ENCODE results near the gene ARTN. TPM values are rescaled to one million over a fixed set of nuclear protein-coding genes. Genes with fewer than 3 reads are reported as not detected.

Gene ARTN
- total and polyA plus RNA-seq, 9 of the 15 experiments (the other 6 are each of a cell fraction or from before 2014, with no cell fraction given) = 0.06 to 0.38 TPM; not detected in 7

DNA sequence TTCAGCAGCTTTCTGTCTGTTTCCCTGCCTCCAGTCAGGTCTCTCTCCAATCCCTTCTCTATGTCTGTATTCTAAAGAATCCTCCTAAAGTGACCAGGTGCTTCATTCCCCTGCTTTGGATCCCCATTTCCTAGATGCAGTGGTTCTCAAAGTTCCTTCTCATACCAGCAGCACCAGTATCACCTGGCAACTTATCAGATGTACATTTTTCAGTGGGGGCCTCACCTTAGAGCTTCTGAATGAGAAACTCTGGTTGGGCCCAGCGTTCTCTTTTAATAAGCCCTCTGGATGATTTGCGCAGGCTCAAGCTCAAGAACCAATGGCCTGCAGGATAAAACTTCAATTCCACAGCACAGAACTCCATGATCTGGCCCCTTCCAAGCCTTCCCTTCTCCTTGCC lies 25.4 kb upstream of the ARTN start:
- Histone ChIP-seq H3K4me1 (replicated peaks in 1 of 2; ENCODE audit: control insufficient read depth in 2 of 2, insufficient read depth in 2 of 2, low read length in 2 of 2) (peaks cover 0 to 6% of the 10 kb centered on the region in 2 experiments; a peak in 1 of 5 replicates), H3K27ac (ENCODE audit: extremely low read depth, low read depth, low read length) (no peak overlapping the region), H3K4me2 (ENCODE audit: insufficient read depth, low read length) (no peak overlapping the region), H3K9ac (ENCODE audit: insufficient read depth in 1 of 2, low read depth in 2 of 2, low read length in 2 of 2) (no peak overlapping the region), H3K4me3 (no peak overlapping the region), H2AFZ (ENCODE audit: low read depth, low read length) (no peak overlapping the region), H3K36me3 (ENCODE audit: control insufficient read depth, insufficient read depth, low read length) (no peaks in the 10 kb centered on the region), H3K27me3 (ENCODE audit: control insufficient read depth in 2 of 2, insufficient read depth in 2 of 2, low read length in 2 of 2) (no peaks in the 10 kb centered on the region), H3K9me3 (replicated peaks; ENCODE audit: control insufficient read depth, insufficient read depth, low read depth, low read length) (no peaks in the 10 kb centered on the region), H4K20me1 (replicated peaks; ENCODE audit: control insufficient read depth, insufficient read depth, low read length) (no peaks in the 10 kb centered on the region), H3K9me1 (ENCODE audit: control insufficient read depth, insufficient read depth, low read length) (no peaks in the 10 kb centered on the region), H3K79me2 (ENCODE audit: control insufficient read depth, insufficient read depth, low read length) (no peaks in the 10 kb centered on the region)
- intact Hi-C loops (cut with micrococcal nuclease) = no loop called here
- WGBS (ENCODE audit: insufficient coverage, low coverage, missing lambda C conversion rate) = 59% methylated on average over 2 of the region's 2 CpGs
- DNase-seq (ENCODE audit: extremely low read depth in 1 of 4, low spot score in 3 of 4) (no peak), ATAC-seq (no peak), FAIRE-seq (no peak)
- CTCF ChIA-PET (ENCODE audit: low intra/inter-chr PET ratio) = no interaction called here
- POLR2A ChIA-PET = interaction anchor here (0.7 to 1.5 kb wide), 2 partner anchors 11 to 21 kb away, joined by 3 read pairs; no protein-coding TSS in a partner anchor
- no TSS peak for BruUV-seq (replicated peaks)
- TF ChIP-seq ATF3 (IDR thresholded peaks at IDR 0.05) = no peak
- no peak for TF ChIP-seq ATF3 (CRISPR knock-in tag; conservative IDR thresholded peaks at IDR 0.05)
- TF ChIP-seq ZFP36 (IDR thresholded peaks at IDR 0.05; ENCODE audit: low read depth, low read length, partially characterized antibody) = no peak
- no peak for TF ChIP-seq ZNF507 (tag; conservative IDR thresholded peaks at IDR 0.05)
- TF ChIP-seq ZNF217 (CRISPR knock-in tag; IDR thresholded peaks at IDR 0.05) = no peak
- TF ChIP-seq U2AF2 (optimal IDR thresholded peaks at IDR 0.05; ENCODE audit: low read depth, low read length) = no peak
- no peak for TF ChIP-seq PHF8 (IDR thresholded peaks at IDR 0.05; ENCODE audit: borderline replicate concordance, low read length)
- TF ChIP-seq KHSRP (IDR thresholded peaks at IDR 0.05) = no peak
- in situ Hi-C loops (cut with MboI) = no loop called here

All from K562 (cell line).